ENCODE data around the gene CCNF.

DNA sequence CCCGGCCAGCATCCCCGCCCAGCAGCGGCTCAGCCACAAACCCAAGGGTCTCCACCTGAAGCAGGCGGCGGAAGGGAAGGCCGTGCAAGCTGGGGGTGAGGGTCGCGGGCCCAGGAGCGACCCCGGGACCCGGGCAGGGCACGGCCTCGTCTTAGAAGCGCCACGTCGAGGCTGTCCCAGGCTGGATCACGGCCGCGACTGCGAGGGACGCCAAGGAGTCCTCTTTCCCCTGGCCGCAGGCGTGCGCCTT is 538 bp upstream of the CCNF start:
- TF ChIP-seq POLR2A (IDR thresholded peaks at IDR 0.05): no peak
- TF ChIP-seq, protein P1, sequence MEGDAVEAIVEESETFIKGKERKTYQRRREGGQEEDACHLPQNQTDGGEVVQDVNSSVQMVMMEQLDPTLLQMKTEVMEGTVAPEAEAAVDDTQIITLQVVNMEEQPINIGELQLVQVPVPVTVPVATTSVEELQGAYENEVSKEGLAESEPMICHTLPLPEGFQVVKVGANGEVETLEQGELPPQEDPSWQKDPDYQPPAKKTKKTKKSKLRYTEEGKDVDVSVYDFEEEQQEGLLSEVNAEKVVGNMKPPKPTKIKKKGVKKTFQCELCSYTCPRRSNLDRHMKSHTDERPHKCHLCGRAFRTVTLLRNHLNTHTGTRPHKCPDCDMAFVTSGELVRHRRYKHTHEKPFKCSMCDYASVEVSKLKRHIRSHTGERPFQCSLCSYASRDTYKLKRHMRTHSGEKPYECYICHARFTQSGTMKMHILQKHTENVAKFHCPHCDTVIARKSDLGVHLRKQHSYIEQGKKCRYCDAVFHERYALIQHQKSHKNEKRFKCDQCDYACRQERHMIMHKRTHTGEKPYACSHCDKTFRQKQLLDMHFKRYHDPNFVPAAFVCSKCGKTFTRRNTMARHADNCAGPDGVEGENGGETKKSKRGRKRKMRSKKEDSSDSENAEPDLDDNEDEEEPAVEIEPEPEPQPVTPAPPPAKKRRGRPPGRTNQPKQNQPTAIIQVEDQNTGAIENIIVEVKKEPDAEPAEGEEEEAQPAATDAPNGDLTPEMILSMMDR (IDR thresholded peaks at IDR 0.05): no peak
